Ovary (tissue), 9 donors: Measurements from ENCODE around the gene SLC24A4. TPM values are rescaled to one million over a fixed set of nuclear protein-coding genes. Genes with fewer than 3 reads are reported as not detected.

Source experiments
- DNase-seq, 5 donors: peaks; one replicate each; pipeline ENCODE4 v3.0.0-alpha.2; 2019 to 2020
- H3K27ac ChIP-seq, 2 donors: fragments of 200-600 bp; one replicate each; pipeline versions ENCODE4 v1.5.1 to v1.8.0; 2019 to 2022
- H3K27me3 ChIP-seq: fragments of 200-600 bp; one replicate; pipeline ENCODE4 v1.8.0; 2022
- H3K36me3 ChIP-seq: fragments of 200-600 bp; sonication (generic); one replicate; pipeline ENCODE4 v1.5.1; 2019
- H3K4me1 ChIP-seq: one replicate; pipeline ENCODE4 v1.8.1; 2013; ENCODE audit warnings: mild to moderate bottlenecking, moderate library complexity; ENCODE audit not compliant: insufficient read depth
- H3K4me3 ChIP-seq: fragments of 200-600 bp; sonication (generic); one replicate; pipeline ENCODE4 v1.5.1; 2017
- H3K9me3 ChIP-seq, 2 donors: fragments of 200-600 bp in 1 of 2; sonication (generic) in 1 of 2; one replicate each; pipeline versions ENCODE4 v1.5.1 to v1.8.1; 2013 to 2019; ENCODE audit warnings: mild to moderate bottlenecking in 1 of 2, moderate library complexity in 1 of 2
- CTCF ChIP-seq, 3 donors: fragments of 450-650 bp in 2 of 3; fragments of 200-600 bp in 1 of 3; IDR thresholded peaks; one replicate each; pipeline versions ENCODE4 v1.5.1 to v1.8.0; 2016 to 2022; ENCODE audit warnings: antibody characterized with exemption in 3 of 3, mild to moderate bottlenecking in 1 of 3
- EP300 ChIP-seq: sonication (generic); formaldehyde crosslinking; IDR thresholded peaks from one replicate; pipeline ENCODE4 v1.6.1; 2017; ENCODE audit warnings: antibody characterized with exemption
- POLR2A ChIP-seq: fragments of 450-650 bp; IDR thresholded peaks from one replicate; pipeline ENCODE4 v1.6.1; 2017; ENCODE audit warnings: antibody characterized with exemption, mild to moderate bottlenecking, moderate library complexity
- WGBS, 3 donors: extraction: QIAGEN DNeasy Blood & Tissue Kit in 1 of 3; methylation state at CpG; one replicate each; pipeline versions ENCODE4 v1.1.5 to v1.1.7; 2013 to 2017; 5-methylcytosine and 5-hydroxymethylcytosine counted together
- intact Hi-C, 4 donors: fragments of 100-400 bp; cut with DNase I; formaldehyde crosslinking; loops; one replicate each; pipeline versions ENCODE4 v1.11.0 to v1.15.1; 2022 to 2023
- polyA plus RNA-seq, 2 donors: library from polyadenylated mRNA; stranded (reverse); fragments of 200-250 nt in 1 of 2; fragments of 350-450 nt in 1 of 2; fragmentation: Illumina TruSeq in 1 of 2; extraction: RNeasy Lipid Tissue Mini Kit (QIAGEN cat#74804) in 1 of 2; gene quantifications; one replicate each; pipeline ENCODE4 v1.2.3, GENCODE V29; 2013 to 2014
- total RNA-seq, 7 donors: library from RNA; depleted of rRNA in 2 of 7; stranded (reverse); fragments of >200 nt in 2 of 7; fragmentation: NEBNext Ultra II Directional in 3 of 7; extraction: Animal tissue kit (Norgen Biotek cat#: 25700) in 3 of 7; gene quantifications; one replicate each; pipeline versions ENCODE4 v1.1.0 to v1.2.4, GENCODE V29; 2016 to 2023
- donor health status: DM: no; HTN: no; CAD: no; lungs with moderate emphysema.
- donor health status: DM: no; HTN: no; CAD: no.
- donor health status: Bipolar disorder and iron deficiency.
- donor health status: DM: yes; HTN: yes; CAD: no.
- donor health status: DM: no; HTN: no; CAD: no.
- donor health status: DM: yes; HTN: yes; CAD: no.

SLC24A4 gene
- total and polyA plus RNA-seq, 9 donors: 0.10 to 0.98 (median 0.24) TPM

- intact Hi-C loops: no loop called here
- DNase-seq: peak; percentile 50 to 85 (median 66)
- H3K4me3 ChIP-seq: no peak overlapping the region
- no peak overlapping the region for H3K27ac ChIP-seq
- WGBS, 3 donors: 46 to 56% (median 56%) methylated on average over 14 of the region's 14 CpGs
- H3K9me3 ChIP-seq: no peaks in the 10 kb centered on the region
- TF ChIP-seq CTCF (IDR thresholded peaks at IDR 0.05): no peak
- TF ChIP-seq POLR2A: no peak
- TF ChIP-seq EP300: no peak
- H3K27me3 ChIP-seq: no peaks in the 10 kb centered on the region
- H3K4me1 ChIP-seq: peaks cover 1% of the 10 kb centered on the region
- no peaks in the 10 kb centered on the region for H3K36me3 ChIP-seq
These were observed 152.7 kb downstream of the SLC24A4 start for GRCh38 chr14:92475451-92476187.

GRCh38 chr14:92480856-92481255, 157.9 kb downstream of the SLC24A4 start:
- no peak overlapping the region for H3K27ac ChIP-seq
- no peak for DNase-seq
- no peak overlapping the region for H3K4me3 ChIP-seq
- no peaks in the 10 kb centered on the region for H3K27me3 ChIP-seq
- TF ChIP-seq POLR2A (no peak), CTCF (IDR thresholded peaks at IDR 0.05) (no peak), EP300 (no peak)
- intact Hi-C loops: no loop called here
- no peaks in the 10 kb centered on the region for H3K4me1 ChIP-seq
- H3K9me3 ChIP-seq: no peaks in the 10 kb centered on the region
- no peaks in the 10 kb centered on the region for H3K36me3 ChIP-seq
- 75 to 82% (median 76%) methylated on average over 3 of the region's 3 CpGs for WGBS, 3 donors

- Histone ChIP-seq H3K36me3 (no peaks in the 10 kb centered on the region), H3K4me3 (no peak overlapping the region), H3K27ac (no peak overlapping the region), H3K27me3 (no peaks in the 10 kb centered on the region), H3K4me1 (no peaks in the 10 kb centered on the region), H3K9me3 (no peaks in the 10 kb centered on the region)
- no peak for DNase-seq
- TF ChIP-seq EP300 (no peak), CTCF (IDR thresholded peaks at IDR 0.05) (no peak), POLR2A (no peak)
- intact Hi-C loops: no loop called here
- WGBS, 3 donors: 0 to 14% (median 13%) methylated on average over 1 of the region's 1 CpG
These were observed 158.4 kb downstream of the SLC24A4 start for GRCh38 chr14:92481386-92481785.

- no peaks in the 10 kb centered on the region for H3K27me3 ChIP-seq
- WGBS, 3 donors: 19 to 38% (median 26%) methylated on average over 1 of the region's 1 CpG
- DNase-seq: no peak
- no peak overlapping the region for H3K4me3 ChIP-seq
- H3K9me3 ChIP-seq: no peaks in the 10 kb centered on the region
- no peak overlapping the region for H3K27ac ChIP-seq
- TF ChIP-seq EP300: no peak
- no peak for TF ChIP-seq CTCF (IDR thresholded peaks at IDR 0.05)
- TF ChIP-seq POLR2A: no peak
- intact Hi-C loops: no loop called here
- peaks cover 2% of the 10 kb centered on the region for H3K4me1 ChIP-seq
- H3K36me3 ChIP-seq: no peaks in the 10 kb centered on the region
These were observed 159.0 kb downstream of the SLC24A4 start for GRCh38 chr14:92481811-92482555.
